ENCODE data around the gene NFYC. TPM values are rescaled to one million over a fixed set of nuclear protein-coding genes. Genes with fewer than 3 reads are reported as not detected.

The NFYC gene
- total and polyA plus RNA-seq, 2 of the 8 experiments (the other 6 are each of a cell fraction or from before 2014, with no cell fraction given) = 54.1 to 124 TPM

DNA sequence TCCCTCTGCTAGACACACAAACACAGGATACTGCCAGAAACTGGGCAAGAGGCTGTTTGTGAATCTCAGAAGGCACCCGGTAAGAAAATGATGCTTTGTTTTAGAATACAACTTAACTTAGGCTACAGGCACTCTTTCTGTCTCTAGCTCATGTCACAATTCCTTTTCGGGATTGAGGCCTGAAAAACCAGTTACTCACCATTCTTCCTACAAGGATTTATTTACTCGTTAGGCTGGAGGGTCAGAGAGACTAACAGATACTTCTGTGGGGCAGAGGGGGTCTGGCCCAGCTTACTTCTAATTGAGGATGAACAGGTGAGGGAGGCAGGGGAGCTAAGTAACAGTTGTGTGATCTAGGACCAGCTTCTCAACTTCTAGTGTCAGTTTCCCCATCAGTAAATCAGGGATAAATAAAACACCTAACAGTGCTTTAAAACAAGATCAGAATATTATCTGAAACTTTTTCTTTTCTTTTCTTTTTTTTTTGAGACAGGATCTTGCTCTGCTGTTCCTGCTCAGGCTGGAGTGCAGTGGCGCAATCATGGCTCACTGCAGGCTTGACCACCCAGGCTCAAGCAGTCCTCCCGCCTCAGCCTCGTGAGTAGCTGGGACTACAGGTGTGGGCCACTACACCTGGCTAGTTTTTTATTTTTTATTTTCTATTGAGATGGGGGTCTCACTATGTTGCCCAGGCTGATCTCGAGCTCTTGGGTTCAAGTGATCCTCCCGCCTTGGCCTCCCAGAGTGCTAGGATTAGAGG is 31.9 kb downstream of the NFYC start:
- no peak overlapping the region for H2AFZ ChIP-seq (ENCODE audit: low read length)
- H3K14ac ChIP-seq (ENCODE audit: insufficient read length) = no peak overlapping the region
- H2BK12ac ChIP-seq (ENCODE audit: low read depth, low read length) = no peak overlapping the region
- H4K91ac ChIP-seq (replicated peaks; ENCODE audit: insufficient read length, low read length) = no peak overlapping the region
- H3K4ac ChIP-seq (replicated peaks; ENCODE audit: insufficient read length, low read depth, low read length) = no peak overlapping the region
- no peak overlapping the region for H2BK5ac ChIP-seq (ENCODE audit: low read depth, low read length)
- no peak overlapping the region for H2AK5ac ChIP-seq (ENCODE audit: low read depth, low read length)
- peaks cover 0 to 6% (median 2%) of the 10 kb centered on the region in 4 experiments; a peak in 2 of 8 replicates for H3K36me3 ChIP-seq (ENCODE audit: control insufficient read depth in 2 of 4, insufficient read depth in 4 of 4, low read length in 3 of 4)
- H3K27me3 ChIP-seq (replicated peaks in 1 of 4; ENCODE audit: control insufficient read depth in 3 of 4, extremely low read depth in 1 of 4, insufficient read depth in 3 of 4, low read length in 3 of 4) = no peaks in the 10 kb centered on the region
- no peak overlapping the region for H3K18ac ChIP-seq (ENCODE audit: extremely low read depth, low read length)
- ChIA-PET POLR2A (ENCODE audit: partially characterized antibody) (interaction anchor here (0.8 to 2.9 kb wide), 7 partner anchors 8 to 39 kb away, joined by 3 to 15 read pairs (median 4); partner anchors contain the start of gene NFYC), CTCF (ENCODE audit: partially characterized antibody) (interaction anchor here (0.6 to 3.4 kb wide), 13 partner anchors 9 to 1051 kb away, joined by 3 to 13 read pairs (median 3); partner anchors contain the start of gene NFYC)
- 92% methylated on average over 8 of the region's 8 CpGs; no CpG with 5 or more reads in 1 of the 2 experiments for WGBS, 2 experiments (ENCODE audit: extremely low coverage in 1 of 2, insufficient coverage in 1 of 2, insufficient read length in 1 of 2, insufficient replicate concordance in 2 of 2, low coverage in 1 of 2, low lambda C conversion rate in 2 of 2, missing lambda C conversion rate in 1 of 2)
- H3K4me3 ChIP-seq (ENCODE audit: extremely low read depth in 1 of 4, insufficient read depth in 2 of 4, low read depth in 3 of 4, low read length in 4 of 4) = no peak overlapping the region
- no peak overlapping the region for H3K56ac ChIP-seq (replicated peaks; ENCODE audit: insufficient read length, low read depth, low read length)
- no peak overlapping the region for H3K23ac ChIP-seq (ENCODE audit: insufficient read length)
- FAIRE-seq = no peak
- H4K8ac ChIP-seq (ENCODE audit: extremely low read depth, insufficient read depth, low read length) = no peak overlapping the region
- no peaks in the 10 kb centered on the region; the same call in 1 of the 2 replicates for H3K23me2 ChIP-seq (ENCODE audit: low read depth, low read length)
- no peak overlapping the region for H4K5ac ChIP-seq (ENCODE audit: insufficient read length, low read depth, low read length)
- no peak overlapping the region for H3K27ac ChIP-seq (ENCODE audit: low read depth, low read length)
- no peak overlapping the region for H3K4me2 ChIP-seq (ENCODE audit: insufficient read depth in 1 of 2, low read depth in 2 of 2, low read length in 2 of 2)
- H2BK120ac ChIP-seq (replicated peaks; ENCODE audit: low read depth, low read length) = no peak overlapping the region
- H4K20me1 ChIP-seq (replicated peaks in 1 of 2; ENCODE audit: control insufficient read depth in 1 of 2, insufficient read depth in 2 of 2, low read length in 2 of 2) = no peaks in the 10 kb centered on the region
- no peak overlapping the region for H2BK20ac ChIP-seq (ENCODE audit: low read length)
- peaks cover 3% of the 10 kb centered on the region; the same call in 1 of the 2 replicates for H3K79me1 ChIP-seq (ENCODE audit: low read depth, low read length)
- H2BK15ac ChIP-seq (ENCODE audit: low read length) = no peak overlapping the region
- no peaks in the 10 kb centered on the region for H3K4me1 ChIP-seq (replicated peaks in 1 of 4; ENCODE audit: control insufficient read depth in 3 of 4, insufficient read depth in 4 of 4, low read length in 3 of 4)
- H3K9ac ChIP-seq (replicated peaks in 1 of 4; ENCODE audit: extremely low read depth in 1 of 4, low read depth in 3 of 4, low read length in 3 of 4) = no peak overlapping the region
- no peaks in the 10 kb centered on the region for H3K9me3 ChIP-seq (ENCODE audit: insufficient read depth in 2 of 2, low read depth in 1 of 2, low read length in 1 of 2)
- no peak for DNase-seq (ENCODE audit: low read depth in 1 of 2, low spot score in 2 of 2)
- H3K79me2 ChIP-seq (ENCODE audit: control insufficient read depth in 1 of 2, insufficient read depth in 2 of 2, low read length in 2 of 2) = peaks cover 0 to 78% of the 10 kb centered on the region in 2 experiments; a peak in 2 of 4 replicates
- TF ChIP-seq EZH2 (IDR thresholded peaks at IDR 0.05; ENCODE audit: low read depth, low read length, severe bottlenecking) (no peak), SP1 (IDR thresholded peaks at IDR 0.05; ENCODE audit: low read depth, low read length) (no peak), SP4 (IDR thresholded peaks at IDR 0.05; ENCODE audit: low read length) (no peak), SIX5 (IDR thresholded peaks at IDR 0.05; ENCODE audit: low read depth, low read length) (no peak), ZNF274 (IDR thresholded peaks at IDR 0.05; ENCODE audit: borderline replicate concordance, extremely low read depth, low read length) (no peak), ATF2 (IDR thresholded peaks at IDR 0.05; ENCODE audit: low read length) (no peak), SIN3A (conservative IDR thresholded peaks at IDR 0.05 in 1 of 2, IDR thresholded peaks at IDR 0.05 in 1 of 2; ENCODE audit: low read depth in 1 of 2, low read length in 2 of 2) (no peak), TAF7 (optimal IDR thresholded peaks at IDR 0.05; ENCODE audit: borderline replicate concordance, low read depth, low read length) (no peak), JUND (IDR thresholded peaks at IDR 0.05; ENCODE audit: low read length) (no peak), YY1 (IDR thresholded peaks at IDR 0.05; ENCODE audit: low read depth, low read length) (no peak)
